Measurements from ENCODE around the gene PSMA1.

DNA sequence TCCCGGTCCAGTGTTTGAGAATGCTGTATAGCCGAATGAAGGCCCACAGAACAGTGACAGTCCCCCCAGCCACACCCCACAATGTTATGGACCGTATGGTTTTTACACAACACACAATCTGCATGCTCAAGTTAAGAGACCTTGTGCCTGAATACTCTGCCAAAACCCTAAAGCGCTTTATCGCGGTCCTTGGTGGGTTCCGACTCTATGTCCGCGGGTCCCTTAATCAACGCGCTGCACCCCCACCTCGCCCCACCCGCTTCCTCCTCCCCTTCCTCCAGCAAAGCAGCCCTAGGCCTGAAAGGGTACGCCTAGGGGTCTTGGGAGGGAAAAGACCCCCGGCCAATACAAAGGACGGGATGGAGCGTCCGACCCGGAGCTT, 21.0 kb downstream of the PSMA1 start:
- TF ChIP-seq POLR2A (IDR thresholded peaks at IDR 0.05): no peak
- TF ChIP-seq, protein P1, sequence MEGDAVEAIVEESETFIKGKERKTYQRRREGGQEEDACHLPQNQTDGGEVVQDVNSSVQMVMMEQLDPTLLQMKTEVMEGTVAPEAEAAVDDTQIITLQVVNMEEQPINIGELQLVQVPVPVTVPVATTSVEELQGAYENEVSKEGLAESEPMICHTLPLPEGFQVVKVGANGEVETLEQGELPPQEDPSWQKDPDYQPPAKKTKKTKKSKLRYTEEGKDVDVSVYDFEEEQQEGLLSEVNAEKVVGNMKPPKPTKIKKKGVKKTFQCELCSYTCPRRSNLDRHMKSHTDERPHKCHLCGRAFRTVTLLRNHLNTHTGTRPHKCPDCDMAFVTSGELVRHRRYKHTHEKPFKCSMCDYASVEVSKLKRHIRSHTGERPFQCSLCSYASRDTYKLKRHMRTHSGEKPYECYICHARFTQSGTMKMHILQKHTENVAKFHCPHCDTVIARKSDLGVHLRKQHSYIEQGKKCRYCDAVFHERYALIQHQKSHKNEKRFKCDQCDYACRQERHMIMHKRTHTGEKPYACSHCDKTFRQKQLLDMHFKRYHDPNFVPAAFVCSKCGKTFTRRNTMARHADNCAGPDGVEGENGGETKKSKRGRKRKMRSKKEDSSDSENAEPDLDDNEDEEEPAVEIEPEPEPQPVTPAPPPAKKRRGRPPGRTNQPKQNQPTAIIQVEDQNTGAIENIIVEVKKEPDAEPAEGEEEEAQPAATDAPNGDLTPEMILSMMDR (IDR thresholded peaks at IDR 0.05): no peak
